ENCODE data around the gene PRR5L.
A peak's percentile ranks its signal among the peaks of the same experiment; 100 is the strongest.

The PRR5L gene

GRCh38 chr11:36447514-36447913 is 151.4 kb downstream of the PRR5L start:
- no peak for DNase-seq

GRCh38 chr11:36447947-36448346 is 151.9 kb downstream of the PRR5L start:
- no peak for DNase-seq

- no peak for DNase-seq
Measured at GRCh38 chr11:36449561-36450096, 153.5 kb downstream of the PRR5L start.

GRCh38 chr11:36450110-36450572 is 154.1 kb downstream of the PRR5L start:
- peak in 1 of 2 experiments; percentile 30 for DNase-seq

- no peak for DNase-seq
Measured at GRCh38 chr11:36451045-36451444, 155.0 kb downstream of the PRR5L start.

GRCh38 chr11:36451681-36452080 is 155.6 kb downstream of the PRR5L start:
- DNase-seq = no peak

- peak; percentile 63 to 83 for DNase-seq
Measured at GRCh38 chr11:36452236-36452940, 156.3 kb downstream of the PRR5L start.

GRCh38 chr11:36452961-36453360 is 156.9 kb downstream of the PRR5L start:
- DNase-seq = no peak

GRCh38 chr11:36453678-36454077 is 157.6 kb downstream of the PRR5L start:
- DNase-seq = no peak

- no peak for DNase-seq
Measured at GRCh38 chr11:36454551-36454940, 158.5 kb downstream of the PRR5L start.

GRCh38 chr11:36454941-36455631 is 159.0 kb downstream of the PRR5L start:
- peak; percentile 25 to 43 for DNase-seq

- peak in 1 of 2 experiments; percentile 65 for DNase-seq
Measured at GRCh38 chr11:36455658-36456111, 159.6 kb downstream of the PRR5L start.

GRCh38 chr11:36456156-36456555 is 160.1 kb downstream of the PRR5L start:
- no peak for DNase-seq

- DNase-seq = no peak
Measured at GRCh38 chr11:36458129-36458915, 162.2 kb downstream of the PRR5L start.

GRCh38 chr11:36459046-36459445 is 163.0 kb downstream of the PRR5L start:
- no peak for DNase-seq

- DNase-seq = no peak
Measured at GRCh38 chr11:36460220-36460619, 164.1 kb downstream of the PRR5L start.

GRCh38 chr11:36462321-36462720 is 166.2 kb downstream of the PRR5L start:
- DNase-seq = no peak

GRCh38 chr11:36463781-36464180 is 167.7 kb downstream of the PRR5L start:
- DNase-seq = no peak

GRCh38 chr11:36464720-36465119 is 168.6 kb downstream of the PRR5L start:
- DNase-seq = no peak

- DNase-seq = no peak
Measured at GRCh38 chr11:36465449-36466163, 169.5 kb downstream of the PRR5L start.

GRCh38 chr11:36467012-36467411 is 170.9 kb downstream of the PRR5L start:
- no peak for DNase-seq

- DNase-seq = no peak
Measured at GRCh38 chr11:36467916-36468315, 171.8 kb downstream of the PRR5L start.

- no peak for DNase-seq
Measured at GRCh38 chr11:36469063-36469462, 173.0 kb downstream of the PRR5L start.

All from NCI-H446 (cell line).